IMR-90 (cell line): ENCODE data around the gene RALGAPA1. TPM values are rescaled to one million over a fixed set of nuclear protein-coding genes. Genes with fewer than 3 reads are reported as not detected.

Experiments used
- ATAC-seq: fragments of 200-7000 bp; cut with Tn5 transposase; 2 replicates; pipeline ENCODE4 v1.9.1; 2020; ENCODE audit warnings: low read depth, mild to moderate bottlenecking, moderate library complexity
- BruUV-seq: library from RNA; stranded (reverse); fragments of 400-500 nt; replicated peaks from 2 replicates; lab custom pipeline; 2021; lab: Mats Ljungman, UMichigan
- CTCF ChIA-PET: fragments of 300-600 bp; formaldehyde crosslinking; extraction: SDS; loops from one replicate; lab custom pipeline; 2021; ENCODE audit warnings: antibody characterized with exemption; lab: Yijun Ruan, JAX
- POLR2A ChIA-PET: fragments of 300-600 bp; sonication (Branson Sonifier 250); formaldehyde crosslinking; loops from one replicate; lab custom pipeline; 2022; ENCODE audit warnings: antibody characterized with exemption; ENCODE audit not compliant: unreplicated experiment; lab: Charles Lee
- DNase-seq: peaks from one replicate; pipeline ENCODE4 v3.0.0; 2013
- H2AFZ ChIP-seq: replicated peaks from 2 replicates; pipeline ENCODE3; 2013; ENCODE audit warnings: low read length, mild to moderate bottlenecking; ENCODE audit not compliant: poor library complexity
- H2AK5ac ChIP-seq: 2 replicates; pipeline ENCODE4 v1.6.1; 2013; ENCODE audit warnings: low read depth, low read length, inconsistent platforms
- H2AK9ac ChIP-seq: replicated peaks from 2 replicates; pipeline ENCODE3; 2013; ENCODE audit warnings: mild to moderate bottlenecking, low read depth, low read length, moderate library complexity; ENCODE audit not compliant: poor library complexity
- H2BK120ac ChIP-seq: 2 replicates; pipeline ENCODE4 v1.6.1; 2013; ENCODE audit warnings: low read depth, low read length, inconsistent platforms
- H2BK15ac ChIP-seq: 3 replicates; pipeline ENCODE4 v1.6.1; 2013; ENCODE audit warnings: low read depth, low read length, inconsistent platforms
- H2BK20ac ChIP-seq: 2 replicates; pipeline ENCODE4 v1.6.1; 2013; ENCODE audit warnings: low read depth, mild to moderate bottlenecking, inconsistent platforms, low read length, moderate library complexity
- H2BK5ac ChIP-seq: 2 replicates; pipeline ENCODE4 v1.6.1; 2013; ENCODE audit warnings: mild to moderate bottlenecking, low read depth, low read length, inconsistent platforms; ENCODE audit not compliant: poor library complexity, severe bottlenecking
- H3K14ac ChIP-seq: replicated peaks from 2 replicates; pipeline ENCODE4 v1.6.1; 2013; ENCODE audit warnings: low read depth, low read length, inconsistent platforms
- H3K18ac ChIP-seq: 2 replicates; pipeline ENCODE4 v1.6.1; 2013; ENCODE audit warnings: low read depth, low read length, control low read depth
- H3K23ac ChIP-seq: 2 replicates; pipeline ENCODE4 v1.6.1; 2013; ENCODE audit warnings: low read depth, low read length, inconsistent platforms
- H3K27ac ChIP-seq: 2 replicates; pipeline ENCODE4 v1.5.1; 2013; ENCODE audit warnings: mild to moderate bottlenecking, control low read depth, low read length; ENCODE audit not compliant: insufficient read depth
- H3K27me3 ChIP-seq: 2 replicates; pipeline ENCODE4 v1.6.1; 2013; ENCODE audit warnings: low read length; ENCODE audit not compliant: control insufficient read depth, insufficient read depth
- H3K36me3 ChIP-seq: 2 replicates; pipeline ENCODE4 v1.6.1; 2013; ENCODE audit warnings: low read length, mixed read lengths; ENCODE audit not compliant: control insufficient read depth, insufficient read depth
- H3K4ac ChIP-seq: 2 replicates; pipeline ENCODE4 v1.6.1; 2013; ENCODE audit warnings: low read depth, low read length, inconsistent platforms
- H3K4me1 ChIP-seq: 2 replicates; pipeline ENCODE4 v1.6.1; 2013; ENCODE audit warnings: low read length, mixed read lengths; ENCODE audit not compliant: control insufficient read depth, insufficient read depth
- H3K4me2 ChIP-seq: 2 replicates; pipeline ENCODE4 v1.6.1; 2013; ENCODE audit warnings: low read depth, mild to moderate bottlenecking, control low read depth, low read length, moderate library complexity
- H3K4me3 ChIP-seq: 2 replicates; pipeline ENCODE4 v1.5.1; 2013; ENCODE audit warnings: low read depth, mild to moderate bottlenecking, control low read depth, low read length, moderate library complexity; ENCODE audit not compliant: insufficient read depth
- H3K56ac ChIP-seq: 2 replicates; pipeline ENCODE4 v1.6.1; 2013; ENCODE audit warnings: low read length, inconsistent platforms; ENCODE audit not compliant: insufficient read depth; ENCODE audit errors: extremely low read depth
- H3K79me1 ChIP-seq, 2 experiments: 2 replicates each; pipeline ENCODE4 v1.6.1; 2013; ENCODE audit warnings: low read length in 2 of 2, inconsistent platforms in 1 of 2, low read depth in 1 of 2
- H3K9ac ChIP-seq: 2 replicates; pipeline ENCODE4 v1.6.1; 2013; ENCODE audit warnings: low read depth, low read length, control low read depth
- H3K9me1 ChIP-seq: 2 replicates; pipeline ENCODE4 v1.6.1; 2013; ENCODE audit warnings: low read length, inconsistent platforms; ENCODE audit not compliant: insufficient read depth
- H3K9me3 ChIP-seq: 2 replicates; pipeline ENCODE4 v1.6.1; 2013; ENCODE audit warnings: low read length; ENCODE audit not compliant: control insufficient read depth, insufficient read depth
- H4K20me1 ChIP-seq: 2 replicates; pipeline ENCODE4 v1.6.1; 2013; ENCODE audit warnings: low read length, inconsistent platforms; ENCODE audit not compliant: insufficient read depth
- H4K5ac ChIP-seq: 2 replicates; pipeline ENCODE4 v1.6.1; 2013; ENCODE audit warnings: mild to moderate bottlenecking, low read depth, low read length, control low read depth
- H4K8ac ChIP-seq, 2 experiments: 2 replicates each; pipeline ENCODE4 v1.6.1; 2013; ENCODE audit warnings: low read depth in 2 of 2, low read length in 2 of 2, control low read depth in 1 of 2, inconsistent platforms in 1 of 2
- H4K91ac ChIP-seq: 2 replicates; pipeline ENCODE4 v1.6.1; 2013; ENCODE audit warnings: low read depth, low read length, inconsistent platforms; ENCODE audit not compliant: insufficient read depth
- CEBPB ChIP-seq: IDR thresholded peaks from 2 replicates; pipeline ENCODE4 v1.6.1; 2012; ENCODE audit warnings: low read depth, low read length, improper control_type of control experiment
- FOS ChIP-seq: fragments of 150-350 bp; IDR thresholded peaks from 2 replicates; pipeline ENCODE4 v1.6.1; 2016; ENCODE audit warnings: low read depth, low read length
- MAZ ChIP-seq: IDR thresholded peaks from 2 replicates; pipeline ENCODE4 v1.6.1; 2012; ENCODE audit warnings: low read depth, mild to moderate bottlenecking, low read length, improper control_type of control experiment, moderate library complexity, borderline replicate concordance
- NFE2L2 ChIP-seq: fragments of 150-350 bp; IDR thresholded peaks from 2 replicates; pipeline ENCODE4 v1.6.1; 2016; ENCODE audit warnings: low read depth, mild to moderate bottlenecking, low read length
- POLR2A ChIP-seq: IDR thresholded peaks from 2 replicates; pipeline ENCODE4 v1.6.1; 2012; ENCODE audit warnings: mild to moderate bottlenecking, low read depth, low read length
- RCOR1 ChIP-seq: IDR thresholded peaks from 2 replicates; pipeline ENCODE4 v1.6.1; 2012; ENCODE audit warnings: mild to moderate bottlenecking, low read length, improper control_type of control experiment; ENCODE audit not compliant: insufficient replicate concordance
- RFX5 ChIP-seq: IDR thresholded peaks from 2 replicates; pipeline ENCODE4 v1.8.0; 2012; ENCODE audit warnings: low read depth, mild to moderate bottlenecking, low read length, moderate library complexity
- USF2 ChIP-seq: fragments of 150-350 bp; IDR thresholded peaks from 2 replicates; pipeline ENCODE4 v1.6.1; 2017; ENCODE audit warnings: mild to moderate bottlenecking, antibody characterized with exemption, low read length, low read depth
- WGBS, 2 experiments: methylation state at CpG; one replicate each; pipeline versions ENCODE4 v1.1.5 to v1.1.7; 2013; ENCODE audit warnings: missing lambda C conversion rate in 2 of 2; ENCODE audit not compliant: insufficient read length in 1 of 2; ENCODE audit errors: extremely low coverage in 2 of 2; 5-methylcytosine and 5-hydroxymethylcytosine counted together
- dilution Hi-C: fragments of 300-500 bp; cut with HindIII; formaldehyde crosslinking; loops from one replicate; pipeline ENCODE4 v1.14.3; 2018; ENCODE audit warnings: low sequenced_read_pairs; ENCODE audit not compliant: unreplicated experiment
- in situ Hi-C: fragments of 300-500 bp; cut with MboI; formaldehyde crosslinking; loops from 3 replicates; pipeline ENCODE4 v1.14.3; 2019; ENCODE audit warnings: low sequenced_read_pairs, inconsistent platforms, mixed read lengths
- intact Hi-C: fragments of 100-400 bp; cut with micrococcal nuclease; formaldehyde crosslinking; loops from 2 replicates; pipeline ENCODE4 v1.10.0; 2022
- polyA plus RNA-seq, 3 experiments: library from polyadenylated mRNA; depleted of rRNA; stranded (reverse); fragments of >200 nt; gene quantifications; 2 replicates each; pipeline ENCODE4 v1.2.3, GENCODE V29; 2012; ENCODE audit warnings: low replicate concordance in 1 of 3
- total RNA-seq: library from RNA; depleted of rRNA; stranded (reverse); fragments of >200 nt; gene quantifications from 2 replicates; pipeline ENCODE4 v1.2.3, GENCODE V29; 2012

RALGAPA1 gene
- total and polyA plus RNA-seq, 2 of the 4 experiments (the other 2 are of a cell fraction) = 5.1 to 25.6 TPM

- H2AK5ac ChIP-seq = no peak overlapping the region
- H4K8ac ChIP-seq = peak overlapping the region; percentile 80 to 82; a peak in 3 of 4 replicates
- H3K4me1 ChIP-seq = no peaks in the 10 kb centered on the region
- no peaks in the 10 kb centered on the region for H3K27me3 ChIP-seq
- H3K23ac ChIP-seq = peak overlapping the region; percentile 99; the same call in 1 of the 2 replicates
- no peaks in the 10 kb centered on the region for H3K9me3 ChIP-seq
- 0% methylated on average over 1 of the region's 11 CpGs; no CpG with 5 or more reads in 1 of the 2 experiments for WGBS, 2 experiments
- no peak for DNase-seq
- H4K91ac ChIP-seq = 0 out of 2 replicates have a peak overlapping the region, but pooled peaks have one; percentile 65
- peak overlapping the region; percentile 22; the same call in 1 of the 2 replicates for H3K18ac ChIP-seq
- CTCF ChIA-PET = interaction anchor here (1.7 kb wide), 1 partner anchor 9 kb away, joined by 5 read pairs; no protein-coding TSS in a partner anchor
- intact Hi-C loops (loop anchor here (5.0 kb wide), 1 partner anchor 265 kb away; no protein-coding TSS in a partner anchor), in situ Hi-C loops (no loop called here), dilution Hi-C loops (no loop called here)
- H2BK20ac ChIP-seq = no peak overlapping the region
- peak overlapping the region; percentile 97 for H3K14ac ChIP-seq
- peak overlapping the region; percentile 69 for H2BK5ac ChIP-seq
- H3K56ac ChIP-seq = peak overlapping the region; percentile 82; the same call in 1 of the 2 replicates
- H3K9me1 ChIP-seq = peaks cover 3% of the 10 kb centered on the region
- H3K4me2 ChIP-seq = peak overlapping the region; percentile 85
- H2BK120ac ChIP-seq = 0 out of 2 replicates have a peak overlapping the region, but pooled peaks have one; percentile 35
- H3K27ac ChIP-seq = peak overlapping the region; percentile 70
- TF ChIP-seq POLR2A (no peak), FOS (no peak), MAZ (no peak), USF2 (no peak), CEBPB (no peak), NFE2L2 (no peak), RCOR1 (no peak), RFX5 (no peak)
- H2AK9ac ChIP-seq = peak overlapping the region; percentile 26
- peak; percentile 0; the same call in 1 of the 2 replicates for ATAC-seq
- H3K9ac ChIP-seq = peak overlapping the region; percentile 82
- H3K4me3 ChIP-seq = peak overlapping the region; percentile 81
- H3K79me1 ChIP-seq = peaks cover 10 to 20% of the 10 kb centered on the region in 2 experiments
- H2BK15ac ChIP-seq = no peak overlapping the region
- no peak overlapping the region for H4K5ac ChIP-seq
- H4K20me1 ChIP-seq = no peaks in the 10 kb centered on the region
- peak overlapping the region; percentile 98 for H2AFZ ChIP-seq
- BruUV-seq = no TSS peak
- POLR2A ChIA-PET = no interaction called here
- peak overlapping the region; percentile 83; the same call in 1 of the 2 replicates for H3K4ac ChIP-seq
- H3K36me3 ChIP-seq = no peaks in the 10 kb centered on the region
These were observed 17.9 kb upstream of the RALGAPA1 start for GRCh38 chr14:35826952-35827416.
